Globus pallidus (tissue), 1 donor: Measurements from ENCODE around the gene LGI2.
"Not testable (repeated sequence)": the region's sequence is repeated elsewhere in the genome, so short reads cannot be mapped to it uniquely, and the experiment has no call there.

Experiments used
- DNase-seq: peaks from one replicate; pipeline ENCODE4 v3.0.0-alpha.2; 2015; ENCODE audit warnings: low spot score

The LGI2 gene, protein sequence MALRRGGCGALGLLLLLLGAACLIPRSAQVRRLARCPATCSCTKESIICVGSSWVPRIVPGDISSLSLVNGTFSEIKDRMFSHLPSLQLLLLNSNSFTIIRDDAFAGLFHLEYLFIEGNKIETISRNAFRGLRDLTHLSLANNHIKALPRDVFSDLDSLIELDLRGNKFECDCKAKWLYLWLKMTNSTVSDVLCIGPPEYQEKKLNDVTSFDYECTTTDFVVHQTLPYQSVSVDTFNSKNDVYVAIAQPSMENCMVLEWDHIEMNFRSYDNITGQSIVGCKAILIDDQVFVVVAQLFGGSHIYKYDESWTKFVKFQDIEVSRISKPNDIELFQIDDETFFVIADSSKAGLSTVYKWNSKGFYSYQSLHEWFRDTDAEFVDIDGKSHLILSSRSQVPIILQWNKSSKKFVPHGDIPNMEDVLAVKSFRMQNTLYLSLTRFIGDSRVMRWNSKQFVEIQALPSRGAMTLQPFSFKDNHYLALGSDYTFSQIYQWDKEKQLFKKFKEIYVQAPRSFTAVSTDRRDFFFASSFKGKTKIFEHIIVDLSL

DNA sequence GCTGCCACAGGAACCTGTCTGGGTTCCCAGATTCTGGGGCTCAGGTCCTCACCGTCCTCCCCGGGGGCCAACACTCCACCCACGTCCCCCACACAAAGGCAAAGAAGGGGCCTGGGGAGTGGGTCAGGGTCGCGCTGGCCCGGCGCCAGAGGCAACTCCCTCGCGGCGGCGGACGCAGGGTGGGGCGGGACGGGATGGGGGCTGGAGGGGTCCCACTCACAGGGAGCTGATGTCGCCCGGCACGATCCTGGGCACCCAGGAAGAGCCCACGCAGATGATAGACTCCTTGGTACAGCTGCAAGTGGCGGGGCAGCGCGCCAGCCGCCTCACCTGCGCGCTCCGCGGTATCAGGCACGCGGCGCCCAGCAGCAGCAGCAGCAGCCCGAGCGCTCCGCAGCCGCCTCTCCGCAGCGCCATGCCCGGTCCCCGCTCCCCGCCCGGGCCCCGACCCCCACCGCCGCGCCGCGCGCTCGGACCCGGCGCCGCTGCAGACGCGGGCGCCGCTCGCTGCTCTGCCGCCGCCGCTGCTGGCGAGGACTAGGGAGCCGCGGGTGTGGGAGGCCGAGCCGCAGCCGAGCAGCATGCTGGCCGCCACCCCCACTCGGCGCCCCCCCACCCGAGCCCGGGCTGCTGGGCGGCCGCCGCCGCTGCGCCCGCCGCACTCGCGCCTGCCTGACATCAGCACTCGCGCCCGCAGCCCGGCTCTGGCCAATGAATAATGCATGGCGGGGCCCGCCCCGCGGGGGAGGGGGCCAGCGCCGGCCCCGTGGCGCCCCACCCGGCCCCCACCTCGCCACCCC, at the start of gene LGI2:
Gene LGI2, minus strand, starts transcription at position 670 of the 800 bp plus-strand sequence. Its CDS starts 253 bp downstream, at position 417.
- peak; percentile 32 for DNase-seq

DNA sequence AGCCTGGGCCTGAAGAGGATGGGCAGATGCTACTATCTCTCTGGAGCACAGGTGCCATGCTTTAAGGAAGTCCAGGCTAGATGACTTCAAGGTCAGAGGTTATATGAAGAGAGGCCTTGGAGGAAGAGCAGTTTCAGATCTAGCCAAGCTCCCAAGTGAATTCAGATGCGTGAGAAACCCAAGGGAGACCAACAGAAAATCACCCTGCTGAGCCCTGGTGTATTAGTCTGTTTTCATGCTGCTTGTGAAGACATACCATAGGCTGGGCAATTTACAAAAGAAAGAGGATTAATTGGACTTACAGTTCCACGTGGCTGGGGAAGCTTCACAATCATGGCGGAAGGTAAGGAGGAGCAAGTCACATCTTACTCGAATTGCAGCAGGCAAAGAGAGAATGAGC, 47.8 kb upstream of the LGI2 start:
- DNase-seq, result no peak

DNA sequence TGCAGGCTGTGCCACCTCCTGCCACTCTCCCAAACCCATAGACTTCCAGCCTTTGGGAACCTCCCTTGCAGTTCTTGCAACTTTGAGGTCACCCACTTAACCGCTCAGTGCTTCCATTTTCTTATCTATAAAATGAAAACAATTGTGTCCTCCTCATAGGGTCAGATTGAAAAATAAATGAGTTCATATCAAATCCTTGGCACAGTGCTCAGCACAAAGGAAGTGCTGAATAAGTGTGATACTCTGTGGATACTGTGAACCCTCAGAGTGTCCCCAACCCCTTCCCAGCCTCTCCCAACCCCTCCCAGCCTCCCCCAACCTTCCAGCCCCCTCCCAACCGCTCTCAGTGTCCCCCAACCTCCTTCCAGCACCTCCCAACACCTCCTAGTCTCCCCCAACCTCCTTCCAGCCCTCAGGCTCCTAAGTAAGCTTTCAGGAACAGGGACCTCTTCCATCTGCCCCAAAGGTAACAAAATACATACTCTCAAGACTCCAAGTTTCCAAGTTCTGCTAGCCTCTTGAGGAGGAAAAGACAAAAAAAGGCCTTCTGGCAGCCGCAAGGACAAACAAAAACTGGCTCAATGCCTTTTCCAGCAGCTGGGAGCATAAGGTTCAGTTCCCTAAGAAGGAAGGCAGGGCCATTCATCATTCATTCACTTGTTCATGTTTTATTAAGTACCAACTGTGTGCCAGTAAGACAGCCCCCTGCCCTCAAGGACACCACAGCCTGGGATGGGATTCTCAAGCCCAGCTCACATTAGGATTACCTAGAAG, 46.1 kb upstream of the LGI2 start:
- DNase-seq, result no peak

DNA sequence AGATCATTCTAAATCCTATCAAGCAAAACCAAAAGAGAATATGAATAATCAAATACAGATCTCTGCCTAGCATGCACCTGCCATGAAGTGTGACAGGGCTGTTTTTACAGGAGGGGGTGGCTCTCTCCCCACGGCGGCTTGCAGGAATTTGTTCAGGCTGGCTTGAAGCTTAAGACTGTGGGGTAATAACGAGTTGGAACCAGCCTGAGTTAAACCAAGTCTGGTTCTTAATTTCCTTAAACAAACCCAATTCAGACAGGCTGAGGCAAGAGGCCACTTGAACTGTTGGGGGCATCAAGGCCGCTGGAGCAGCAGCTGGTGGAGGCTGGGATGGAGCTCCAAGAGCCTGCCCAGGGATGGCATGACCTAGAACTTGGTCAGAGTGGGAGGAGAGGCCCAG, 45.1 kb upstream of the LGI2 start:
- DNase-seq, result no peak

DNA sequence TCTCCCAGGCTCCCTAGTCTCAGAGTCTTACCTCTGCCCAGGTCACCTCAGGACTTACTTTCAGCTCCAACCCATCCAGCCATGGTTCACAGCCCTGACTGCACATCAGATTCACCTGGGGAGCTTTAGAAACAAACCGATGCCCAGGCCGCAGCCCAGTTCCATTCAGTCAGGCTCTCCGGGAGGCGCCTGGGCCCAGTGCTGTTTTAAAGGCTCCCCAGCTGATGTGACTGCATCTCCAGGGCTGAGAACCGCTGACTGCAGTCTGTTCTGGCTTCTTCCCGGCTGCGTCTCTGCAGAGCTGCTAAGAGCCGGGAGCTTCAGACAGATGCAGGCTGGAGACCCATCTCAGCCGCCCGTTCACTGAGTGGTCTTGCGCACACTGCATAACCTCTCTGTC, 44.4 kb upstream of the LGI2 start:
- no peak for DNase-seq

DNA sequence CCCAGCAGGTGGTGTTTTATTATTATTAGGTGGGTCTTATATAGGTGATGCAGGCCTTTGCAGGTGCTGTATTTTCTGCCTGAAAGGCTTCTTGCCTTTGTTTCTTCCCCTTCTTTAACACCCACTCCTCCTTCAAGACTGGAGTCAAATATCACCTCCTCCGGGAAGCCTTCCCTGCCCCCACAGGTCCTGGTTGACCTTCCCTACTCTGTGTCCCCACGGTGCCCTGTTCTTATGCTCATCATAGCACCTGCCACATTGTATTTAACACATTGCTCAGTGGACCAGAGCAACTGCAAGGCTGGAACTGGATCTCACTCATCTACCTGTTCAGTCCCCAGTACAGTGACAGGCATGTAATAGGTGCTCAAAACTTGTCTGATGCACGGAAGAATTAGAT, 39.8 kb upstream of the LGI2 start:
- no peak for DNase-seq

DNA sequence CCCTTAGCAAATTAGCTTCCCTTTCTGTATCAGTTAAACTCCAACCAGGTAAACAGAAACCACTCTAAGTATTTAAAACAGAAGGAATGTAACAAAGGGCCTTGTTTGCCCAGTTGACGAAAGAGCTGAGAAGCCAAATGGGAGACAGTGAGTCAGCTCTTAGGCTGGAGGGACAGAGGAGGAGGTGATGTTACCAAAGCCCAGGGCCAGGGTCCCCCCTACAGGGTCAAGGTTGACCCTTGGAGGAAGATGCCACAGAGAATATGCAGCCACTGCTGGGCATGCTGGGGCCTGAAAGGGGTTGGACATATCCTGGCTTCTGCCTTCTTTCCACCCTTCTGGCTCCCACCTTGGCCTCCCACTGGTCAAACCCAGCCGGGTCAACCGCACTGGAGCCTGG, 38.3 kb upstream of the LGI2 start:
- DNase-seq, result no peak

DNA sequence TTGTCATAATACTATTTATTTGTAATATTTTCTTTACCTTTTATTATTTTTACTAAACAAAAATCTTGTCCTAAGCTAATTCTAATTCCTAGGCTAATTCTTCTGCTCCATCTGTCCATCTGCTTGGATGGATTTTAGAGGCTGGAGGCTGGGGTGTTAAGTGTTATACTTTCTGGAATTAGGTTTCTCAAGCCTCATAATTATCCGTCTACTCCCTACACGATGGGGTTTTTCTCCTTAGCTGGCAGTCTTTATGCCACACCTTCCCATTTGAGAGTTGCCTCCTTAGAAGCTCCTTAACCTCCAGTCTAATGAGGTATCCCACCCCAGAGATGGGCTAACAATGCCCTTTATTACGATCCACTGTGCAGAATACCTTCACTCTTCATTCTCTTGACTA, 37.6 kb upstream of the LGI2 start:
- DNase-seq, result no peak

DNA sequence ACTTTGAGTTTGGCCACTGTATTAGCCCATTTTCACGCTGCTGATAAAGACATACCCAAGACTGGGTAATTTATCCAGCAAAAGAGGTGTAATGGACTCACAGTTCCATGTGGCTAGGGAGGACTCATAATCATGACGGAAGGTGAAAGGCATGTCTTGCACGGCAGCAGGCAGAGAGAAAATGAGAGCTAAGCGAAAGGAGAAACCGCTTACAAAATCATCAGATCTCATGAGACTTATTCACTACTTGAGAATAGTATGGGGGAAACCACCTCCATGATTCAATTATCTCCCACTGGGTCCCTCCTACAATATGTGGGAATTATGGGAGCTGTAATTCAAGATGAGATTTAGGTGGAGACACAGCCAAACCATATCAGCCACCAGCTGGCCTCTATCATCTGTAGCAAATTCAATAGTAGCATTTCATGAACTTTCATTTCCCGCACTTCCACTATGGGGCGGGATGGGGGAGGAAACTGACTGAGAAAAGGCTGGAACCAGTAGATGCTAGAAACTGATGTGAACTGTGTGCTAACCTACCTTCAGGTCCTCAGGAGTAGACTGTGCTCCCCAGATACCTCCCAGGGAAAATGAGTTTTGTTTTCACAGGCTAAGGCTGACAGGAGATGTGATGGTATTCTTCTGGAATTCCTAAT, 35.3 kb upstream of the LGI2 start:
- no peak for DNase-seq

DNA sequence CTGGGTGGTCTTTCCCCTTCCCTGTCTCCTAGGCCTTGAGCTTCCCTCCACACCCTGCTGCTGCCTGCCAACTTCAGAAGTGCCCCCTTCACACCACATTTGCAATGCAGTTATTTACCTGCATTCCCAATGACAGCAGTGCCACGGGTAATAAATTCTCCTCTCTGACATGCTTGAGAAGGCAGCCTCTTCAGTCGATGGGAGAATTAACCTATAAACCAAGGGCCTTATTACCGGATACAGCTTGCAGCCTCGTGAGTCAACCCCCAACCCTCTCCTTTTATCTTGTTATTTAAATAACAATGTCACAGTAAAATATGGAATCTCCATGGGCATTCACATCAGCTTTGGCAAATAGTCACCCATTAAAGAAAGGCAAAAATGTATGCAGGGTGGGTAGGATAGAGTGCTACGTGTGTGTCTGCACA, 34.7 kb upstream of the LGI2 start:
- DNase-seq, result no peak

DNA sequence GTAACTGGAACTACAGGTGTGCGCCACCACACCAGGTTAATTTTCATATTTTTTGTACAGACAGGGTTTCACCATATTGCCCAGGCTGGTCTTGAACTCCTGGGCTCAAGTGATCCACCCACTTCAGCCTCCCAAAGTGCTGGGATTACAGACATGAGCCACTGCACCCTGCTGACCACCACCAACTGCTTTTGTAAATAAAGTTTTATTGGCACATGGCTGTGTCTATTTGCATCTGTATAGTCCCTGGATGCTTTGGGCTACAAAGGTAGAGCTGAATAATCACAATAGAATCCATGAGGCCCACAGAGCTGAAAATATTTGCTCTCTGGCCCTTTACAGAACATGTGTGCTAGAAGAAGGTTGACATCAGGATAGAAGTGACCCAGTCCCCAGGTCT, 33.7 kb upstream of the LGI2 start:
- DNase-seq, result not testable (repeated sequence)

DNA sequence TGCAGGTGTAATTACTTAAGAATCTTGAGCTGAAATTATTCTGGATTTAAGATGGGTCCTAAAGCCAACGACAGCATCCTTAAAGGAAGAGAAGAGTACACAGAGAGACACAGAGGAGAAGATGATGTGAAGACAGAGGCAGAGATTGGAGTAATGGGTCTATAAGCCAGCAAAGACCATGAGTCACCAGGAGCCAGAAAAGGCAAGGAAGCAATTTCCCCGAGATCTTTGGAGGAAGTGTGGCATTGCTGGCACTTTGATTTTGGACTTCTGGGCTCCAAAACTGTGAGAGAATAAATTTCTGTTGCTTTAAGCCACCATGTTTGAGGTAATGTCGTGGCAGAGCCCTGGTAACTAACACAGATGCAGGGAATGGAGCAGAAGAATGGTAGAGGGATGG, 32.4 kb upstream of the LGI2 start:
- DNase-seq, result no peak

DNA sequence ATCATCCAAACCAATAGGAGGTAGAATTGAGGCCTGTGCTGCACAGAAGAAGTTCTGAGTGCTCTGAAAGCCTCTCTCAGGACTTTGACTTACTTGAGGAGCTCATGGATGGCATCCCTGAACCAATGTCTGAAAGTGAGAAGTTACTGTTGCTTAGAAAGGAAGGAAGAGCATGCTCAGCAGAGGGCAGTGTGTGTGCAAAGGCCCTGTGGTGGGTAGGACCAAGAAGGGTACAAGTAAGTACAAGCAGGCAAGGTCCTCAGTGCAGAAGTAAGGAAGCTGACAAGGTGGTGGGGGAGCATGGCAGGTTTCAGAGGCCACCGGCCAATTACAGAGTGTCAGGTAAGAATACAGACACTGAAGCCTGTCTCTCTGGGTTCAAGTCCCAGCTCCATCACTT, 31.4 kb upstream of the LGI2 start:
- DNase-seq, result no peak

DNA sequence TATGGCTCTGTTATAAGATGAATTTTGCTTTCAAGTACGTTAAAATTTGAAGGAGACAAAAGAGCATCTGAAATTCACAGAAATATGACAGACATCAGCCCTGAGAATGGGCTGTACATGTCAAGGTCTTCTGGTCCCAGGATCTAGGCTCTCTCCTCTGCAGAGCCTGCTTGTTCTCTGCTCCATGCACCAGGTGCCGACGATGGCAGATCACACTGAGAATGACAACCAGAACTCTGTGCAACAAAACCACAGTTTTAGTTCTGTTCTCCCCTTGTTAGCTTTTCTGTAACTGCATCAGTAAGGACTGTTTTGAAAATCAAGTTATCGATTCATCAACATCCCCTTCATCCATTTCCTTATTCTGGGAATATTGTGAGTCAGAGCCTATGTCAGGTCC, 30.9 kb upstream of the LGI2 start:
- no peak for DNase-seq

DNA sequence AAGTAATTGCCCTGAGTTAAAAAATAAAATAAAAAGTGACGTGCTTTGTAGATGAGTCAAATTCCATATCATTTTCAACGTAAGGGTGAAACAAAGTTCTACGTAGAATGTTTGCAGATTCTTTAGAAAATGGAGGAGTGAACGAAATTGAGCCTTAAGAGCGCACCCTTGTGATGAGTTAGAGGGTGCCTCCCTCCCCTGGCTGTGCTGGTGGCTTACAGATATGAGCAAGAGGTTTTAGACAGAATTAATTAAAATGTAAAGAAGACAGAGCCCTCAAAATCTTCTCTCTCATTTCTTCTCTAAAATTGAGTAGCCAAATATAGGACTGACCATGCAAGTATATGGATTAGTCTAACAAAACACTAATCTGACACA, 30.2 kb upstream of the LGI2 start:
- DNase-seq, result no peak

DNA sequence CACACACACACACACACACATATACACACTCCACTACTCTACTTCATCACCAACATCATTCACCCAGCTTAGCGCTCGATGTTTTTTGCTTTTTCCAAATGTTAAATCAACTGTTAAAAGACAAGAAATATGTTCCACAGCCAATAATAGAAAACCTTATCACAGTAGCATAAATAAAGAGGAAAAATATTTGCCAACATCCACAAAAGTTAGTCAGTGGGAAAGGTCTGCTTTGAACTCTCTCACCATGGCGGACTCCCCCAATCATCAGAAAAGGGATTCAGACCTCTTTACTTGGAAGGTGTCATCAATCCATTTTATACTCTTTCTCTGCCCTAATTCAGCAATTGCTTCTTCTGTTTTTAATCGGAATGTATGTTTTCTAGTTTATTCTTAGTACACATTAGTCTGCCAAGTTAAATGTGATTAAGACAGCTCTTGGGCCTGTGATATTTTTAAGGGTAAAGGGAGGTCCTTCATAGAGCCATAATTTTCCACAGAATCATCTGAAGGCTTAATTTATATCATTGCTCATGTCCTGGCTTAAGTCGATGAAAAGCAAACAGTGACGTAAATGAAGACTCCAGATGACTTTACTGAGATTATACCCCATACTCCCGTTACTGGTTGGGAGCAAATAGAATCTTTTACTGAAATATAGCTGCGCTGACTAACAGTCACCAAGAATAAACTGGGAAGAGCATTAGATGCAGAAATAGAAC, 29.7 kb upstream of the LGI2 start:
- no peak for DNase-seq

DNA sequence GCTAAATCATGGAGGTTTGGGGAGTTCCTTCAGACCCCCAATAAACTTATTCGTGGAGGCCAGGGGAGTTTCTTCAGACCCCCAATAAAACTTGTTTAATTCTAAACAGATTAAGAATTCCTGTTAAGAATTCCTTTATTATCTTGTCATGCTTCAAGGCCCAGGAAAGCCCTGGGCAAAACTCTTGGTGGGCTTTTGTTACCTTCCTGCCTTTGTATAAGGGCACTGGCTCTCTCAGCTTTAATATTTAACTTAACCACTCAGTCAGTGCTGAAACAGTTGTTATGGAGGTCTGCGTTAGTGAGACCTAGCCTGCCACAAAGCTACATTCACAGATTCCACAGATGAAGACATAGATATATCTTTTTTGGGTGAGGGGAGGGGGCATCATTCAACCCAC, 29.0 kb upstream of the LGI2 start:
- DNase-seq, result no peak

DNA sequence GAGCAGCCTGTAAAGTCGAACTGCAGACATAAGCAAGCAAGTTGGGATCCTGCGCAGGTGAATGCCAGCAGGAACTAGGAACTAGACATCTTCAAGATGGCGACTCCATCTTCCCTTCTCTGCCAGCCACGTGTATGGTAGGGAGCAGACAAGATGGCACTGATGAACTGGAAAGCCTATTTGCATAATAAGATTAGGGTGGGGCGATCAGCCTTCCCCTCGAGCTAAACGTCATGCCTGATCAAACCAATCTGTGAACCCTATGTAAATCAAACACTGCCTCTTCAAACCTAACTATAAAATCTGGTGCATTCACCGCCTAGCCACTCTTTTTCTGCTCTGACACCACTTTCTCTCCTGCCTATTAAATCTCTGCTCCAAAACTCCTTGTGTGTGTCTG, 28.1 kb upstream of the LGI2 start:
- no peak for DNase-seq

DNA sequence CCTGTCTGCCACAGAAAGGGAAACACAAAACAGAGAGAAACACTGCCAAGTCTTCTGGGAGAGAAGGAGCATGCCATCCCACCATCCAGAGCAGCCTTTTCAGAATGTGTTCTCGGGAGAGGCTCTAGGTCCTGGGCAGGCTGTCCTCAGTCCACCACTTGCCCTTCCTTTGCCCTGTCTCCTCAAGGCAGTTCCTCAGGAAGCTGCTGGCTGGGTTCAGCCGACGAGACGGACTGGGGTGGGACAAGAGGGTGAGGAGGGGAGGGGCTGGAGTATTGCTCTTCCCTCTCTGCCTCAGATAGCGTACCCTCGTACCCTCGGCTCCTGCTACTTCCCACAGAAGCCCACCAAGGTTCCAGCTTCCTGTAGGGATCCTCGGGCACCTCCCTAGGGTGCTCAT, 26.6 kb upstream of the LGI2 start:
- no peak for DNase-seq

DNA sequence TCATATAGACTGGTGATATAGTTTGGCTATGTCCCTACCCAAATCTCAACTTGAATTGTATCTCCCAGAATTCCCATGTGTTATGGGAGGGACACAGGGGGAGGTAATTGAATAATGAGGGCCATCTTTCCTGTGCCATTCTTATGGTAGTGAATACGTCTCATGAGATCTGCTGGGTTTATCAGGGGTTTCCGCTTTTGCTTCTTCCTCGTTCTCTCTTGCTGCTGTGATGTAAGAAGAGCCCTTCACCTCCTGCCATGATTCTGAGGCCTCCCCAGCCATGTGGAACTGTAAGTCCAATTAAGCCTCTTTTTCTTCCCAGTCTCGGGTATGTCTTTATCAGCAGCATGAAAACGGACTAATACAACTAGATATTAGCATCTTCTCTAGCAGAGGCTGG, 21.3 kb upstream of the LGI2 start:
- not testable (repeated sequence) for DNase-seq

DNA sequence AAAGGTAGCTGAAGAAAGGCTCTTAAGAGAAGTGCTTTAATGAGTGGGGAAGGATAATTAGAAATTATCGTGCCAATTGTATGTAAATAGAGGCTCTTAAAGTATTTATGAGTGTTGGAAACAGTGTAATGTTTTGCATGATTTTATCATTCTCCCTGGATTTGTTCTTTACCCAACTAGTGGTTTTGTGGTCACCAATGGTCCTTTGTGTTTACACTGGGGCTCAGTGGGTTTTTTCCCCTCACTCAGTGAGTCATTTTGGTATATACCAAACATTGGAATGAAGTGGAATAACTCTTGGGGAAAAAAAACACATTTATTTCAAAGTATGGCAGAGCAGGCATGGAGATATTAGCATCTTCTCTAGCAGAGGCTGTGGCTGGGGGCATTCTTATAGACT, 20.8 kb upstream of the LGI2 start:
- DNase-seq, result no peak
